NCI-H69 (cell line): Measurements from ENCODE around the gene LMF1.

Experiments used
- DNase-seq: peaks from one replicate; lab custom pipeline; 2025; lab: John Stamatoyannopoulos, UW

LMF1 gene

DNA sequence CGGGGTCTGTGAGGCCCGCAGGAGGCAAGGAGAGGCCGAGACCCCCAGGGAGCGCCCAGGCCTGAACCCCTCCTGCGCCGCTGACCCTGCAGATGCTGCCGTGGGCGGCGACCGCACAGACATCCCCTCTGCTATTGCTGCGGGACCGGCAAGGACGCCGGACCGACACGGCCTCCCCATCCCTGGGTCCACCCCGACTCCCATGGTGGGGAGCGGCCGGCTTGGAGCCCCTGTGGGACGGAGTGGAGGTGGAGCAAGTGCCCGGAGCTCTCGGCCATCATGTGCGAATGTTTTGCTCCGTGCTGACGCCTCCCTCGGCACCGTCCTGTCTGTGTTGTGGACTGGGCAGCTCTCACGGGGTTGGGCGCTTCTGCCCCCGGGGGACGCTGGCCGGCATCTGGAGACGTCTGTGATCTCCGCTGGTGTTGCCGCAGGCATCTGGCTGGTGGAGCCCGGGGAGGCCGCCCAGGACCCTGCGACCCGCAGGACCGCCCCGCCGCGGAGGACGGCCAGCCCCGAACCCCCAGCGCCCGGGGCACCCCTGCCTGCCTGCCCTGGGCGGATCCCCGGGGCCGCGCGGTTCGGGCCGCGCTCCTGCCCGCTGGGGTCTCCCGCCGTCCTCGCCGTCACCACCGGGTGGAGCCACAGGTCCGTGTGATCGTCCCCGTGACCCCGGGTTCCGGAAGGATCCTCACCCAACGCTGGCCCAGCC lies 157.4 kb downstream of the LMF1 start:
- peak; percentile 67 for DNase-seq

DNA sequence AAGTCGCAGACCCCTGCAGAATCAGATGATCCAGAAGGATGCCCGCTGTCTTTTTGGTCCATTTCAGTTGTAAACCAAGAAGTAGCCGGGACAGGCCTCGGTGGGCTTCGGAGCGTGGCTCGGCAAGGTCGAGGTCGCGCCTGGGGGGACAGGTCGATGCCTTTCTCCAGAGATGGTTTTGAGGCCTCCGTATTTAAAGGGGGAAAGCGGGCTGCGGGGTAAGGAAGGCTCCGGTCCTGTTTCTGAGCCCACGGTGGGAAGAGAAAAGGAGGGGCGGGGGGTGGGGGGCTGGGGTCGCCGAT lies 162.7 kb downstream of the LMF1 start:
- DNase-seq = no peak

DNA sequence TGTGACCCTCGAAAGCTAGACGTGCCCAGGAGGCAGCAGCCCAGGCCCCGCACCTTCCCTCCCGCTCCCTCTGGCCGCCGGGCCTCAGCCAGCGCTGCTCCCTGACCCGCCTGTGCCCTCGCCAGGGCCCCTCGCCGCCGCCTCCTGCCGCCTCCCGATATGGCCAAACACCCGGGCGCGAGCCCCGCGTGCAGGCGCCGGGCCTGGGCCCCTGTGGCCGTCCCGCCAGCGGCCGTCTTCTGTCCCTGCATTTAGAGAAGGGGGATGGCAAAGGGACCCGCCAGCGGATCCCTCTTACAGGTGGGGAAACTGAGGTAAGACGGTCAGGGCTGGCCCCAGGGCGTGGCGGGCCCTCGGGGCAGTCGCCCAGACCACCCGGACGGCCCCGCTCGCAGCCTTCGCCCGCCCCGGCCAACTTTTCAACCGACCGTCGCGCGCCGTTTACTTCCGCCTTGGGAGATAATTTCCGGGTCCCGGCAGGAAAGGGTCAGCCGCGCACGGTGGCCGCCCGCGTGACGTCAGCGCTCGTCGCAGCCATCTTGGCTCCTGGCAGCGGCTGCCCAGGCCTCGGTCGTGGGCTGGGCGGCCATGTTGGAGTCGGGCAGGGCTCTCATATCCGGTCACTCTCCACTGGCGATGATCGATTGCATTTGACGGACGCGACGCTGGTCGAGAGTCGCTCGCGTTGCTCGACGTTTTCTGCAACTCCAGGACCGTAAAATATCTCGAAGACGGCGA lies 163.3 kb downstream of the LMF1 start:
- peak; percentile 92 for DNase-seq

DNA sequence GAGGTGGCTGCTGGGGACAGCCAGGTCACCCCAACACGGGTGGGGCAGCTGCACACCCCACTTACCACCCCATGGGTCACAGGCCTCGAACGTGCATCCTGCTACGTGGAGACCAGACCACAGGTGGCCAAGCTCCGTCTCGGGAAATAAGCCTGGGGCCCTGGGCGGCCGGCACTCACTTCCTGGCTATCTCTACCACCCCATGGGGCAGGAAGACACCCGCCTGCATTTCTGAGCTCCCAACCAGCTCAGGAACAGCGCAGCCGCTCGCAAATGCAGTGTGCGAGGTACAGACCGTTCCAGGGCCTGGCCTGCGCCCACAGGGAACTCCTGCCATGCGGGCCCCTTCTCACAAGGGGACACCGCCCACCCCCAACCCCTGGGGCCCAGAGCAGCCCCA lies 165.3 kb downstream of the LMF1 start:
- no peak for DNase-seq

DNA sequence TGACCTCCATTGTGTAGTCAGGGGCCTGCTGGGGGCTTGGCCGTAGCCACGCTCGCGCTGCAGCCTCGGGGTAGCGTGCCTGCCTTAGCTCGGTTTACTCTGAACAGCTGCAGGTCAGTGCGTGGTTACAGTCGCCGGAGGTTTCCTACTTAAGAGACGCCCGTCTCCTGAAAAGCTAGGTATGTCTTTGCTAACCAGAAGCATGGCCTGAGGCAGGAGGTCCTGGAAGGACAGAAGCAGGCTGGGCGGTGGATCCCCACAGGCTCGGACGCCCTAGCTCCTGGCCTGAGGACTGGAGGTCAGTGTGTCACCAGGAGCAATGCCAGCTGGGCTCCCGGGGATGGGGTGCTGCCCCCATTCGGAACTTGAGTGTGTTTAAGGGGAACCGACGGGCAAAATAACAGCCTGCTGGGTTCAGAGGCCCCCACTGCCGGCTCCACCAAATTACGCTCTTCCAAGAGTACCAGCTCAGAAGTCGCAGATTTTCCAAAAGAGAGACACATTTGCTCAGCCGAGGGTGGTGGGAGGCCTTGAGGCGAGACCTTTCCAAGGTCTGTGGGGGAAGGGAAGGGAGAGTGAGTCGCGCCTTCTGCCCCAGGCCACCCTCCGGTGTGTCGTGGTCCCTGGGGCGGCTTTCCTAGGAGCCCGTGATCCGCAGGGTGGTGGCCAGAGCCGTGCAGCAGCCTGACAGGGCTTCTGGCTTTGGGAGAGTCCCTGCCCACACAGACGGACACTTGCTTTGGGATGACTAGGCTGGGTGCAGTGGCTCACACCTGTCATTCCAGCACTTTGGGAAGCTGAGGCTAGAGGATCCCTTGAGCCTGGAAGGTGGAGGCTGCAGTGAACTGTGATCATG lies 166.4 kb downstream of the LMF1 start:
- DNase-seq = peak; percentile 55

DNA sequence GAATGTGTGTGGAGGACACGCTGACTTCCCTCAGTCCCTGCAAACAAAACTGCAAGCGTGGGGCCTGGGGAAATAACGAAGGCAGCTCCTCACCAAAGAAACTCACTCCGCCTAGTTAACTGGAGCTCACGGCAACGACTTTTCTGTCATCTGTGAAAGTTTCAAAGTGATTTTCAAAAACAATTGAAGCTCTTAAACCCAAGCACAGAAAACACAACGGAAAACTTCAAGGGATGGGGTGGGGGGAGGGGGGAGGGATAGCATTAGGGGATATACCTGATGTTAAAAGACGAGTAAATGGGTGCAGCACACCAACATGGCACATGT lies 167.1 kb downstream of the LMF1 start:
- no peak for DNase-seq
